Spleen (tissue), 7 donors: Measurements from ENCODE around the gene ZNF524.

Experiments
- CTCF ChIP-seq, 11 experiments: fragments of 200-600 bp in 7 of 11; fragments of 450-650 bp in 4 of 11; sonication (generic) in 4 of 11; IDR thresholded peaks in 8 of 11; conservative IDR thresholded peaks in 3 of 11; 1 replicate in 7 of 11; 2 replicates in 4 of 11; pipeline versions ENCODE4 v1.4.0 to v1.8.0; 2016 to 2021; ENCODE audit warnings: antibody characterized with exemption in 11 of 11, inconsistent platforms in 4 of 11, mild to moderate bottlenecking in 1 of 11
- POLR2A ChIP-seq, 3 donors: fragments of 450-650 bp; IDR thresholded peaks; one replicate each; pipeline ENCODE4 v1.5.1; 2017; ENCODE audit warnings: antibody characterized with exemption in 3 of 3, mild to moderate bottlenecking in 1 of 3
- donor health status: DM: no; HTN: no; CAD: no; lungs with moderate emphysema.
- donor health status: DM: no; HTN: no; CAD: no.
- donor health status: DM: no; HTN: no; CAD: no.

- no peak for TF ChIP-seq CTCF (IDR thresholded peaks at IDR 0.05 in 8 of 11, conservative IDR thresholded peaks at IDR 0.05 in 3 of 11)
- TF ChIP-seq POLR2A (IDR thresholded peaks at IDR 0.05) = no peak
Observed at GRCh38 chr19:55647732-55648584, 47.9 kb downstream of the ZNF524 start, which contains the start of gene CCDC106.
